HG02571 (cell line): ENCODE results near the gene ARL15.
"Not testable (repeated sequence)": the region's sequence is repeated elsewhere in the genome, so short reads cannot be mapped to it uniquely, and the experiment has no call there.

Source experiments
- ATAC-seq: cut with Tn5 transposase; IDR thresholded peaks from one replicate; pipeline ENCODE4 v1.9.1; 2021; ENCODE audit warnings: mild to moderate bottlenecking, moderate library complexity; ENCODE audit not compliant: unreplicated experiment

The ARL15 gene

GRCh38 chr5:54049144-54049543 is 261.2 kb downstream of the ARL15 start:
- no peak for ATAC-seq

- ATAC-seq: no peak
Measured at GRCh38 chr5:54045077-54045792, 265.1 kb downstream of the ARL15 start.

GRCh38 chr5:54044276-54044675 is 266.1 kb downstream of the ARL15 start:
- ATAC-seq: not testable (repeated sequence)

GRCh38 chr5:54040804-54041203 is 269.6 kb downstream of the ARL15 start:
- no peak for ATAC-seq

- ATAC-seq: no peak
Measured at GRCh38 chr5:54040018-54040417, 270.4 kb downstream of the ARL15 start.

- ATAC-seq: no peak
Measured at GRCh38 chr5:54037205-54037604, 273.2 kb downstream of the ARL15 start.

- no peak for ATAC-seq
Measured at GRCh38 chr5:54030981-54031380, 279.4 kb downstream of the ARL15 start.

- no peak for ATAC-seq
Measured at GRCh38 chr5:54024466-54024865, 285.9 kb downstream of the ARL15 start.

- no peak for ATAC-seq
Measured at GRCh38 chr5:54022223-54022622, 288.1 kb downstream of the ARL15 start.

GRCh38 chr5:54021431-54022164 is 288.8 kb downstream of the ARL15 start:
- no peak for ATAC-seq

GRCh38 chr5:54018438-54018837 is 291.9 kb downstream of the ARL15 start:
- ATAC-seq: no peak

GRCh38 chr5:54017580-54017979 is 292.8 kb downstream of the ARL15 start:
- no peak for ATAC-seq

- no peak for ATAC-seq
Measured at GRCh38 chr5:54013556-54014194, 296.7 kb downstream of the ARL15 start.

GRCh38 chr5:54009828-54010227 is 300.5 kb downstream of the ARL15 start:
- no peak for ATAC-seq

GRCh38 chr5:54009357-54009756 is 301.0 kb downstream of the ARL15 start:
- no peak for ATAC-seq

- no peak for ATAC-seq
Measured at GRCh38 chr5:54007827-54008777, 302.3 kb downstream of the ARL15 start.

- ATAC-seq: no peak
Measured at GRCh38 chr5:54004697-54005096, 305.7 kb downstream of the ARL15 start.

GRCh38 chr5:54002779-54003178 is 307.6 kb downstream of the ARL15 start:
- ATAC-seq: no peak

GRCh38 chr5:54001976-54002775 is 308.2 kb downstream of the ARL15 start:
- no peak for ATAC-seq

- ATAC-seq: no peak
Measured at GRCh38 chr5:54000011-54000410, 310.4 kb downstream of the ARL15 start.
